Heart left ventricle (tissue), 16 donors: Measurements from ENCODE around the gene MRPL36. TPM values are rescaled to one million over a fixed set of nuclear protein-coding genes. Genes with fewer than 3 reads are reported as not detected.

Source experiments
- ATAC-seq, 4 donors: fragments of 200-7000 bp; cut with Tn5 transposase; one replicate each; pipeline ENCODE4 v1.9.1; 2020 to 2022; ENCODE audit warnings: moderate library complexity in 4 of 4, mild to moderate bottlenecking in 3 of 4, moderate number of reproducible peaks in 1 of 4
- DNase-seq, 5 donors: peaks; one replicate each; pipeline ENCODE4 v3.0.0-alpha.2; 2020
- H3K27ac ChIP-seq, 12 donors: fragments of 200-600 bp; sonication (generic) in 4 of 12; one replicate each; pipeline versions ENCODE4 v1.5.0 to v1.8.0; 2016 to 2022; ENCODE audit warnings: mild to moderate bottlenecking in 2 of 12
- H3K27me3 ChIP-seq, 9 donors: fragments of 200-600 bp; sonication (generic) in 2 of 9; one replicate each; pipeline versions ENCODE4 v1.5.1 to v1.8.0; 2016 to 2022; ENCODE audit warnings: mild to moderate bottlenecking in 3 of 9
- H3K36me3 ChIP-seq, 9 donors: fragments of 200-600 bp; sonication (generic) in 2 of 9; one replicate each; pipeline versions ENCODE4 v1.5.0 to v1.8.0; 2018 to 2022; ENCODE audit warnings: mild to moderate bottlenecking in 2 of 9
- H3K4me1 ChIP-seq, 12 donors: fragments of 200-600 bp; sonication (generic) in 4 of 12; one replicate each; pipeline versions ENCODE4 v1.5.0 to v1.8.0; 2016 to 2022; ENCODE audit warnings: mild to moderate bottlenecking in 3 of 12
- H3K4me3 ChIP-seq, 12 donors: fragments of 200-600 bp; sonication (generic) in 4 of 12; one replicate each; pipeline versions ENCODE4 v1.5.0 to v1.8.0; 2017 to 2022; ENCODE audit warnings: mild to moderate bottlenecking in 9 of 12, moderate library complexity in 4 of 12
- H3K9me3 ChIP-seq, 12 donors: fragments of 200-600 bp; sonication (generic) in 4 of 12; one replicate each; pipeline versions ENCODE4 v1.5.0 to v1.8.0; 2016 to 2022; ENCODE audit warnings: mild to moderate bottlenecking in 1 of 12
- POLR2A ChIP-seq, 2 donors: fragments of 450-650 bp; IDR thresholded peaks; one replicate each; pipeline ENCODE4 v1.6.1; 2017; ENCODE audit warnings: antibody characterized with exemption in 2 of 2, mild to moderate bottlenecking in 2 of 2, moderate library complexity in 2 of 2
- WGBS, 4 donors: extraction: QIAGEN DNeasy Blood & Tissue Kit in 2 of 4; methylation state at CpG; one replicate each; pipeline versions ENCODE4 v1.1.5 to v1.1.7; 2013 to 2018; 5-methylcytosine and 5-hydroxymethylcytosine counted together
- intact Hi-C, 10 donors: fragments of 100-400 bp; cut with DNase I; formaldehyde crosslinking; loops; one replicate each; pipeline versions ENCODE4 v1.11.1 to v1.14.2; 2022
- polyA plus RNA-seq, 2 donors: library from polyadenylated mRNA; stranded (reverse); fragments of 200-250 nt; gene quantifications; one replicate each; pipeline ENCODE4 v1.2.3, GENCODE V29; 2013
- total RNA-seq, 9 donors: library from RNA; depleted of rRNA in 2 of 9; stranded (reverse); fragments of >200 nt in 2 of 9; fragmentation: NEBNext Ultra II Directional in 3 of 9; extraction: Animal tissue kit (Norgen Biotek cat#: 25700) in 3 of 9; gene quantifications; one replicate each; pipeline versions ENCODE4 v1.1.0 to v1.2.4, GENCODE V29; 2016 to 2023
- TF ChIP-seq, protein P1 (sequence below), 12 donors: fragments of 200-600 bp; sonication (generic) in 4 of 12; IDR thresholded peaks; one replicate each; pipeline versions ENCODE4 v1.5.0 to v1.8.0; 2018 to 2022; ENCODE audit warnings: antibody characterized with exemption in 12 of 12, mild to moderate bottlenecking in 5 of 12
- donor health status: ischemic (EF 13 %, LVEDD 7.1; RV severe dilation, severe dysfunction).
- donor health status: healthy with polysubstance abuse.
- donor health status: DM: no; HTN: yes; CAD: no.
- donor health status: DM: no; HTN: no; CAD: no.
- donor health status: ischemic (EF 25% LVEDD 6.9; RV normal size, moderate dysfunction).
- donor health status: ischemic (EF 25% LVEDD 5.7; RV mildly dilated, moderate dysfunction).
- donor health status: healthy.
- donor health status: DM: yes; HTN: yes; CAD: no.
- donor health status: ischemic (EF 35%, LVEDD 5.7; RV mildly dilated, moderate dysfunction).
- donor health status: nonischemic (EF 11% LVEDD 7.7; RV severe dilation, severe dysfunction).
- donor health status: DM: yes; HTN: yes; CAD: no.
- donor health status: PGD.
- donor health status: ischemic (EF 29% LVEDD 5.4; RV normal size, mild dysfunction).
- donor health status: nonischemic (EF 23%, LVEDD 6.1; RV moderate dilation, normal function).

Gene MRPL36
- total and polyA plus RNA-seq, 11 donors = 45.6 to 107 (median 56.4) TPM

- intact Hi-C loops = no loop called here
- Histone ChIP-seq H3K4me3 (no peak overlapping the region), H3K9me3 (no peaks in the 10 kb centered on the region), H3K27me3 (peaks cover 0 to 6% (median 0%) of the 10 kb centered on the region in 9 donors), H3K36me3 (no peaks in the 10 kb centered on the region), H3K27ac (no peak overlapping the region), H3K4me1 (peaks cover 0 to 9% (median 0%) of the 10 kb centered on the region in 12 donors)
- WGBS, 4 donors = 90 to 94% (median 91%) methylated on average over 18 to 20 of the region's 20 CpGs
- TF ChIP-seq, protein P1, sequence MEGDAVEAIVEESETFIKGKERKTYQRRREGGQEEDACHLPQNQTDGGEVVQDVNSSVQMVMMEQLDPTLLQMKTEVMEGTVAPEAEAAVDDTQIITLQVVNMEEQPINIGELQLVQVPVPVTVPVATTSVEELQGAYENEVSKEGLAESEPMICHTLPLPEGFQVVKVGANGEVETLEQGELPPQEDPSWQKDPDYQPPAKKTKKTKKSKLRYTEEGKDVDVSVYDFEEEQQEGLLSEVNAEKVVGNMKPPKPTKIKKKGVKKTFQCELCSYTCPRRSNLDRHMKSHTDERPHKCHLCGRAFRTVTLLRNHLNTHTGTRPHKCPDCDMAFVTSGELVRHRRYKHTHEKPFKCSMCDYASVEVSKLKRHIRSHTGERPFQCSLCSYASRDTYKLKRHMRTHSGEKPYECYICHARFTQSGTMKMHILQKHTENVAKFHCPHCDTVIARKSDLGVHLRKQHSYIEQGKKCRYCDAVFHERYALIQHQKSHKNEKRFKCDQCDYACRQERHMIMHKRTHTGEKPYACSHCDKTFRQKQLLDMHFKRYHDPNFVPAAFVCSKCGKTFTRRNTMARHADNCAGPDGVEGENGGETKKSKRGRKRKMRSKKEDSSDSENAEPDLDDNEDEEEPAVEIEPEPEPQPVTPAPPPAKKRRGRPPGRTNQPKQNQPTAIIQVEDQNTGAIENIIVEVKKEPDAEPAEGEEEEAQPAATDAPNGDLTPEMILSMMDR (IDR thresholded peaks at IDR 0.05) = no peak
- TF ChIP-seq POLR2A (IDR thresholded peaks at IDR 0.05) = no peak
- ATAC-seq (no peak), DNase-seq (no peak)
Measured at GRCh38 chr5:1784197-1785050, 15.2 kb downstream of the MRPL36 start.

DNA sequence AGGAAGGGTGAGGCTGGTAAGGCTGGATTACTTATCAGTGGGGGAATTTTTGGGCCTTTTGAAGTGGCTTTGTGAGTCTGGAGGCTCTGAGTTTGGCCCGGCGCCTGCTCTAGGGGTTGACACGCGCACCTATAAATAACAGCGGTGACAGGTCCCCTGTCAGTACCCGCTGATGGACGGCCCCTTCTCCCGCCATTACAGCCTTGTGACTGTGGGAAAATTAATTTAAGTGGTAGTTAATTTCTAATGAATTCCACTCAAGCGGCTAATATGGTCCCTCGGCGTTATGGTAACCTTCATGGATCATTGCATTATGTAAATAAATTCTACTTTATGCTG lies 16.5 kb downstream of the MRPL36 start:
- peaks cover 0 to 9% (median 0%) of the 10 kb centered on the region in 12 donors for H3K4me1 ChIP-seq
- no peaks in the 10 kb centered on the region for H3K36me3 ChIP-seq
- ATAC-seq (peak in 3 of 4 donors; percentile 44 to 81 (median 63)), DNase-seq (peak in 2 of 5 donors; percentile 55 to 57)
- H3K27ac ChIP-seq = no peak overlapping the region
- WGBS, 4 donors = 30 to 40% (median 39%) methylated on average over 9 to 11 of the region's 11 CpGs
- H3K9me3 ChIP-seq = no peaks in the 10 kb centered on the region
- H3K4me3 ChIP-seq = no peak overlapping the region
- intact Hi-C loops = no loop called here
- H3K27me3 ChIP-seq = peaks cover 0 to 6% (median 0%) of the 10 kb centered on the region in 9 donors
- TF ChIP-seq, protein P1 (IDR thresholded peaks at IDR 0.05) = no peak
- TF ChIP-seq POLR2A (IDR thresholded peaks at IDR 0.05) = no peak

DNA sequence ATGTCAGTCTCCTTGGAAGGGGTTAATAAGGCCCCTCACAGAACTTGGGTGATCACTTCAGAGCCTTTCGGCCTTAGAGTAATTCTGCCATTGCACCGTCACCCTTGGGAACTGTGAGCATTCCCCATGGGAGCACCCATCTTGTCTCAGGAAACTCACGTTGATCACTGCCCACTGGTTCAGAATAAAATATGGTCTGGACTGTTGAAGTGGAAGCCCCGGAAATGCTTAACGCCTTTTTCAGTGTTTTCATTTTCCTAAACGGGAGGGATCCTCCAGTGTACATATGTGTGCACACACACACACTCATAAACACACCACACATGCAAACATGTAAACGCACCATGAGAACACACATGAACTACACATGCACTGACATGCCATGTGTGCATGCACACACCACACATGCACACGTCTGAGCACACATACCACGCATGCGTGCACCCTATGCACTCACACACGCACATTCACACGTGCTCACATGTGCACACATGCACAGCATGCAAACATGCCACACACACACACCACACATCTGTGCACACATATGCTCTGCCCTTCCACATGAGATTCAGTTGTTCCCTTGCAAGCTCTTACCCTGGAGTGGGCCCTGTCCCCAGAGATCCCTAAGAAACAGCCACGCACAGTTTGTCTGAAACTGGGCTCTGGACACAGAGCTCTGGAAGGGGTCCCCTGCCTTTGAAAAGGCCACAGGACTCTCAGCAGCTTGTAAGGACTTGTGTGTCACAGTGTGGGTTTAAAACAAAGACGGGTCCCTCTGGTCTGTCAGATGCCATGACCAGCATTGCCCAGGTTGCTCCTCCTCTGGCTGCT lies 17.0 kb downstream of the MRPL36 start:
- H3K9me3 ChIP-seq = no peaks in the 10 kb centered on the region
- no peak for DNase-seq
- ATAC-seq = peak in 1 of 4 donors; percentile 7
- no peak overlapping the region for H3K4me3 ChIP-seq
- no peak overlapping the region for H3K27ac ChIP-seq
- H3K27me3 ChIP-seq = peaks cover 0 to 6% (median 0%) of the 10 kb centered on the region in 9 donors
- peaks cover 0 to 9% (median 0%) of the 10 kb centered on the region in 12 donors for H3K4me1 ChIP-seq
- intact Hi-C loops = no loop called here
- H3K36me3 ChIP-seq = no peaks in the 10 kb centered on the region
- WGBS, 4 donors = 60 to 70% (median 65%) methylated on average over 13 to 14 of the region's 14 CpGs
- no peak for TF ChIP-seq POLR2A (IDR thresholded peaks at IDR 0.05)
- TF ChIP-seq, protein P1 (IDR thresholded peaks at IDR 0.05) = no peak
